Endothelial cell of umbilical vein (primary cell): ENCODE results near the gene AGPAT1. TPM values are rescaled to one million over a fixed set of nuclear protein-coding genes. Genes with fewer than 3 reads are reported as not detected.

Experiments used
- BruUV-seq: library from RNA; stranded (reverse); fragments of 400-500 nt; replicated peaks from 2 replicates; lab custom pipeline; 2021; lab: Mats Ljungman, UMichigan
- CTCF ChIA-PET: fragments of 300-600, 350-600 bp; sonication (Branson Sonifier 250); formaldehyde crosslinking; loops from one replicate; lab custom pipeline; 2021; ENCODE audit warnings: antibody characterized with exemption, inconsistent platforms; lab: Charles Lee
- POLR2A ChIA-PET: fragments of 300-600, 350-600 bp; sonication (Branson Sonifier 250); formaldehyde crosslinking; loops from one replicate; lab custom pipeline; 2021; ENCODE audit warnings: antibody characterized with exemption, inconsistent platforms; lab: Charles Lee
- DNase-seq: peaks from one replicate; pipeline ENCODE4 v3.0.0-alpha.2; 2011; ENCODE audit warnings: low read depth, low spot score
- FAIRE-seq: peaks from 2 replicates; lab custom pipeline; 2011; peaks lifted over from hg19 to GRCh38; lab: Jason Lieb, UNC
- H2AFZ ChIP-seq: 2 replicates; pipeline ENCODE4 v1.6.0; 2012; ENCODE audit warnings: low read depth, low read length, control low read depth, inconsistent platforms
- H3K27ac ChIP-seq: 2 replicates; pipeline ENCODE4 v1.5.1; 2011; ENCODE audit warnings: low read depth, mild to moderate bottlenecking, control low read depth, low read length, moderate library complexity; ENCODE audit not compliant: insufficient read depth
- H3K27me3 ChIP-seq, 2 experiments: 2 replicates each; pipeline versions ENCODE4 v1.6.0 to v1.6.1; 2011; ENCODE audit warnings: low read length in 2 of 2, mixed read lengths in 1 of 2; ENCODE audit not compliant: control insufficient read depth in 2 of 2, insufficient read depth in 2 of 2
- H3K36me3 ChIP-seq, 2 experiments: 2 replicates in 1 of 2; 3 replicates in 1 of 2; pipeline ENCODE4 v1.5.1; 2011; ENCODE audit warnings: low read length in 2 of 2, mild to moderate bottlenecking in 1 of 2, moderate library complexity in 1 of 2; ENCODE audit not compliant: control insufficient read depth in 2 of 2, insufficient read depth in 2 of 2; ENCODE audit errors: extremely low read depth in 1 of 2
- H3K4me1 ChIP-seq: 3 replicates; pipeline ENCODE4 v1.5.1; 2011; ENCODE audit warnings: mild to moderate bottlenecking, low read length; ENCODE audit not compliant: control insufficient read depth, insufficient read depth; ENCODE audit errors: extremely low read depth
- H3K4me2 ChIP-seq: 2 replicates; pipeline ENCODE4 v1.6.1; 2011; ENCODE audit warnings: low read length, control low read depth, mixed read lengths; ENCODE audit not compliant: insufficient read depth
- H3K4me3 ChIP-seq, 3 experiments: fragments of 200-600 bp in 1 of 3; sonication (generic), shearing (Covaris generic) in 1 of 3; replicated peaks in 1 of 3; 2 replicates each; pipeline ENCODE4 v1.5.1; 2011 to 2016; ENCODE audit warnings: control low read depth in 3 of 3, low read length in 3 of 3, mild to moderate bottlenecking in 2 of 3, inconsistent platforms in 1 of 3, low read depth in 1 of 3, moderate library complexity in 1 of 3; ENCODE audit not compliant: insufficient read depth in 1 of 3
- H3K79me2 ChIP-seq: 2 replicates; pipeline ENCODE4 v1.6.0; 2012; ENCODE audit warnings: low read length, inconsistent platforms; ENCODE audit not compliant: control insufficient read depth, insufficient read depth
- H3K9ac ChIP-seq: replicated peaks from 2 replicates; pipeline ENCODE3; 2011; ENCODE audit warnings: low read length, control low read depth; ENCODE audit not compliant: insufficient read depth; ENCODE audit errors: extremely low read depth
- H3K9me1 ChIP-seq: replicated peaks from 3 replicates; pipeline ENCODE4 v1.6.0; 2011; ENCODE audit warnings: mild to moderate bottlenecking, low read length; ENCODE audit not compliant: control insufficient read depth, insufficient read depth; ENCODE audit errors: extremely low read depth
- H3K9me3 ChIP-seq: replicated peaks from 2 replicates; pipeline ENCODE4 v1.5.1; 2012; ENCODE audit warnings: low read length, inconsistent platforms; ENCODE audit not compliant: control insufficient read depth, insufficient read depth
- H4K20me1 ChIP-seq: replicated peaks from 2 replicates; pipeline ENCODE3; 2011; ENCODE audit warnings: mild to moderate bottlenecking, low read length; ENCODE audit not compliant: control insufficient read depth, insufficient read depth; ENCODE audit errors: extremely low read depth
- CTCF ChIP-seq, 2 donors: IDR thresholded peaks; 1 replicate in 1 of 2; 2 replicates in 1 of 2; pipeline ENCODE4 v1.5.1; 2011; ENCODE audit warnings: low read length in 2 of 2, mild to moderate bottlenecking in 2 of 2, moderate library complexity in 2 of 2, control low read depth in 1 of 2, inconsistent platforms in 1 of 2, low read depth in 1 of 2; ENCODE audit not compliant: insufficient read depth in 1 of 2; ENCODE audit errors: extremely low read depth in 1 of 2
- EZH2 ChIP-seq: IDR thresholded peaks from 2 replicates; pipeline ENCODE4 v1.6.1; 2012; ENCODE audit warnings: borderline replicate concordance, low read depth, mild to moderate bottlenecking, moderate library complexity, low read length, inconsistent platforms; ENCODE audit not compliant: severe bottlenecking
- FOS ChIP-seq: IDR thresholded peaks from 2 replicates; pipeline ENCODE4 v1.6.1; 2011; ENCODE audit warnings: mild to moderate bottlenecking, low read length, moderate library complexity, borderline replicate concordance; ENCODE audit not compliant: insufficient read depth
- GATA2 ChIP-seq: IDR thresholded peaks from 2 replicates; pipeline ENCODE4 v1.7.0; 2011; ENCODE audit warnings: low read depth, mild to moderate bottlenecking, moderate library complexity, mixed read lengths, low read length; ENCODE audit not compliant: insufficient read length, insufficient read depth
- JUN ChIP-seq: IDR thresholded peaks from 2 replicates; pipeline ENCODE4 v1.6.1; 2011; ENCODE audit warnings: borderline replicate concordance, low read depth; ENCODE audit not compliant: insufficient read length, insufficient read depth
- MAX ChIP-seq: IDR thresholded peaks from 2 replicates; pipeline ENCODE4 v1.6.1; 2011; ENCODE audit not compliant: insufficient read depth, insufficient read length
- MYC ChIP-seq: IDR thresholded peaks from one replicate; pipeline ENCODE4 v1.6.1; 2011; ENCODE audit warnings: mild to moderate bottlenecking, low read depth, low read length
- POLR2A ChIP-seq: IDR thresholded peaks from 2 replicates; pipeline ENCODE4 v1.6.1; 2012; ENCODE audit warnings: low read depth, mild to moderate bottlenecking, control low read depth, low read length
- POLR2AphosphoS5 ChIP-seq: IDR thresholded peaks from 2 replicates; pipeline ENCODE4 v1.6.1; 2012; ENCODE audit warnings: low read depth, mild to moderate bottlenecking, control low read depth, low read length, moderate library complexity; ENCODE audit not compliant: insufficient read depth
- dilution Hi-C: fragments of 300-500 bp; cut with MboI; formaldehyde crosslinking; loops from one replicate; pipeline ENCODE4 v1.15.0; 2019; ENCODE audit warnings: low sequenced_read_pairs; ENCODE audit not compliant: extremely low pct_ligation_motif_present
- intact Hi-C: fragments of 100-400 bp; cut with micrococcal nuclease; formaldehyde crosslinking; loops from one replicate; pipeline ENCODE4 v1.10.0; 2022
- polyA plus RNA-seq, 4 experiments: library from polyadenylated mRNA; depleted of rRNA in 3 of 4; stranded (reverse) in 3 of 4; unstranded in 1 of 4; fragments of >200 nt; gene quantifications; 2 replicates each; pipeline versions ENCODE4 v1.2.1 to v1.2.3, GENCODE V29; 2011 to 2012; ENCODE audit warnings: missing spikeins in 1 of 4
- total RNA-seq: library from RNA; stranded (reverse); gene quantifications from 2 replicates; pipeline ENCODE4 v1.2.3, GENCODE V29; 2021

AGPAT1 gene
- total and polyA plus RNA-seq, 2 donors (not counting 3 experiments of a cell fraction or from before 2014, with no cell fraction given) = 38.4 to 132 TPM

- no peaks in the 10 kb centered on the region for H3K27me3 ChIP-seq
- no peak overlapping the region for H3K9ac ChIP-seq
- no peaks in the 10 kb centered on the region for H4K20me1 ChIP-seq
- H3K79me2 ChIP-seq = peaks cover 2% of the 10 kb centered on the region
- peaks cover 11% of the 10 kb centered on the region for H3K4me1 ChIP-seq
- H3K9me1 ChIP-seq = no peaks in the 10 kb centered on the region
- no peak overlapping the region for H2AFZ ChIP-seq
- no TSS peak for BruUV-seq
- CTCF ChIA-PET = interaction anchor here (0.6 kb wide), 1 partner anchor 49 kb away, joined by 3 read pairs; no protein-coding TSS in a partner anchor
- no peak for TF ChIP-seq GATA2
- TF ChIP-seq POLR2A = no peak
- TF ChIP-seq CTCF (IDR thresholded peaks at IDR 0.05; ENCODE audit: extremely low read depth in 1 of 2, insufficient read depth in 1 of 2, low read depth in 1 of 2, low read length in 2 of 2) = no peak
- no peak for TF ChIP-seq JUN
- FAIRE-seq (no peak), DNase-seq (no peak)
- no peak overlapping the region for H3K4me3 ChIP-seq
- H3K27ac ChIP-seq = no peak overlapping the region
- H3K9me3 ChIP-seq = no peaks in the 10 kb centered on the region
- intact Hi-C loops = no loop called here
- no peak overlapping the region for H3K4me2 ChIP-seq
- dilution Hi-C loops = no loop called here
- peaks cover 13 to 15% of the 10 kb centered on the region in 2 experiments for H3K36me3 ChIP-seq
- POLR2A ChIA-PET = no interaction called here
Observed at GRCh38 chr6:32218167-32218566, 42.3 kb upstream of the AGPAT1 start.

- no peaks in the 10 kb centered on the region for H3K27me3 ChIP-seq
- POLR2A ChIA-PET = no interaction called here
- peaks cover 15 to 21% of the 10 kb centered on the region in 2 experiments for H3K36me3 ChIP-seq
Observed at GRCh38 chr6:32216998-32217397, 41.1 kb upstream of the AGPAT1 start.

More at GRCh38 chr6:32216998-32217397, 41.1 kb upstream of the AGPAT1 start:
- Histone ChIP-seq H3K9ac (no peak overlapping the region), H3K4me2 (no peak overlapping the region), H3K27ac (no peak overlapping the region), H3K9me3 (no peaks in the 10 kb centered on the region), H2AFZ (no peak overlapping the region), H4K20me1 (no peaks in the 10 kb centered on the region), H3K9me1 (no peaks in the 10 kb centered on the region), H3K79me2 (no peaks in the 10 kb centered on the region), H3K4me1 (no peaks in the 10 kb centered on the region), H3K4me3 (no peak overlapping the region)
- TF ChIP-seq GATA2 = no peak
- TF ChIP-seq POLR2A = no peak
- no peak for TF ChIP-seq JUN
- TF ChIP-seq MAX = no peak
- no peak for TF ChIP-seq MYC
- no peak for TF ChIP-seq POLR2AphosphoS5
- TF ChIP-seq EZH2 = no peak
- no peak for TF ChIP-seq CTCF (IDR thresholded peaks at IDR 0.05; ENCODE audit: extremely low read depth in 1 of 2, insufficient read depth in 1 of 2, low read depth in 1 of 2, low read length in 2 of 2)
- TF ChIP-seq FOS = no peak
- dilution Hi-C loops (no loop called here), intact Hi-C loops (no loop called here)
- BruUV-seq = no TSS peak
- FAIRE-seq (no peak), DNase-seq (no peak)
- CTCF ChIA-PET = no interaction called here
